Neural progenitor cell (in vitro differentiated cells): Measurements from ENCODE around the gene SMC2. TPM values are rescaled to one million over a fixed set of nuclear protein-coding genes. Genes with fewer than 3 reads are reported as not detected.

Experiments used
- DNase-seq: peaks from one replicate; pipeline ENCODE4 v3.0.0-alpha.2; 2016; ENCODE audit warnings: low spot score
- H2AFZ ChIP-seq: fragments of 200-600 bp; sonication (generic); replicated peaks from 2 replicates; pipeline ENCODE4 v1.6.1; 2016; ENCODE audit warnings: antibody characterized with exemption
- H3F3A ChIP-seq: fragments of 200-600 bp; sonication (generic); 2 replicates; pipeline ENCODE4 v1.6.1; 2016; ENCODE audit warnings: antibody characterized with exemption, low read depth
- H3K27ac ChIP-seq: fragments of 200-600 bp; sonication (generic); 2 replicates; pipeline ENCODE4 v1.5.1; 2016; ENCODE audit warnings: mild to moderate bottlenecking
- H3K27me3 ChIP-seq: fragments of 200-600 bp; sonication (generic); 2 replicates; pipeline ENCODE4 v1.6.1; 2016; ENCODE audit warnings: mild to moderate bottlenecking, moderate library complexity
- H3K36me3 ChIP-seq: fragments of 200-600 bp; sonication (generic); 2 replicates; pipeline ENCODE4 v1.5.1; 2016
- H3K4me1 ChIP-seq: fragments of 200-600 bp; sonication (generic); 2 replicates; pipeline ENCODE4 v1.6.1; 2016; ENCODE audit warnings: mixed run types
- H3K4me2 ChIP-seq: fragments of 200-600 bp; sonication (generic); 2 replicates; pipeline ENCODE4 v1.6.1; 2016
- H3K4me3 ChIP-seq: fragments of 200-600 bp; sonication (generic); 2 replicates; pipeline ENCODE4 v1.5.1; 2016
- H3K79me2 ChIP-seq: fragments of 200-600 bp; sonication (generic); 2 replicates; pipeline ENCODE4 v1.6.1; 2016; ENCODE audit warnings: low read depth
- H3K9ac ChIP-seq: fragments of 200-600 bp; sonication (generic); 2 replicates; pipeline ENCODE4 v1.6.1; 2016
- H3K9me3 ChIP-seq: fragments of 200-600 bp; sonication (generic); 2 replicates; pipeline ENCODE4 v1.5.1; 2016; ENCODE audit warnings: low read depth
- H4K20me1 ChIP-seq: fragments of 200-600 bp; sonication (generic); 2 replicates; pipeline ENCODE4 v1.6.1; 2016; ENCODE audit warnings: low read depth
- H3K27ac Mint-ChIP-seq: 3 replicates; pipeline ENCODE4 v1.8.0; 2021; ENCODE audit warnings: mixed read lengths
- H3K27me3 Mint-ChIP-seq: 2 replicates; pipeline ENCODE4 v1.8.0; 2022; ENCODE audit warnings: low read depth, mild to moderate bottlenecking, inconsistent platforms, moderate library complexity, mixed read lengths; ENCODE audit not compliant: insufficient read depth
- H3K36me3 Mint-ChIP-seq: 3 replicates; pipeline ENCODE4 v1.8.0; 2021; ENCODE audit warnings: mixed read lengths
- H3K4me1 Mint-ChIP-seq: 3 replicates; pipeline ENCODE4 v1.8.0; 2021; ENCODE audit warnings: mixed read lengths
- H3K4me3 Mint-ChIP-seq: 3 replicates; pipeline ENCODE4 v1.8.0; 2021; ENCODE audit warnings: mild to moderate bottlenecking, moderate library complexity, mixed read lengths
- H3K9me3 Mint-ChIP-seq: 3 replicates; pipeline ENCODE4 v1.8.0; 2020; ENCODE audit warnings: mixed read lengths
- EZH2 ChIP-seq: fragments of 200-600 bp; sonication (generic); IDR thresholded peaks from 2 replicates; pipeline ENCODE4 v1.6.1; 2017; ENCODE audit warnings: antibody characterized with exemption, mild to moderate bottlenecking, moderate library complexity
- EZH2phosphoT487 ChIP-seq: fragments of 200-600 bp; sonication (generic); IDR thresholded peaks from 2 replicates; pipeline ENCODE4 v1.6.1; 2017; ENCODE audit warnings: antibody characterized with exemption
- total RNA-seq: library from RNA; depleted of rRNA; stranded (reverse); fragments of >200 nt; gene quantifications from 2 replicates; pipeline ENCODE4 v1.2.3, GENCODE V29; 2015; ENCODE audit warnings: low replicate concordance
- TF ChIP-seq, protein P1 (sequence below): fragments of 200-600 bp; sonication (generic); IDR thresholded peaks from 2 replicates; pipeline ENCODE4 v1.5.1; 2017; ENCODE audit warnings: antibody characterized with exemption, mild to moderate bottlenecking

The SMC2 gene
- total RNA-seq, 1 donor from 2014 or later: 46.7 TPM

GRCh38 chr9:104092875-104093600, 1.1 kb upstream of the SMC2 start:
- Histone ChIP-seq H2AFZ (peak overlapping the region; percentile 91), H3K4me2 (peak overlapping the region; percentile 86), H3K4me3 (peak overlapping the region; percentile 73), H3K9ac (peak overlapping the region; percentile 91), H3K79me2 (peaks cover 52% of the 10 kb centered on the region), H3K27me3 (no peaks in the 10 kb centered on the region), H3K36me3 (no peaks in the 10 kb centered on the region), H3K4me1 (peaks cover 13% of the 10 kb centered on the region), H3K9me3 (no peaks in the 10 kb centered on the region), H4K20me1 (no peaks in the 10 kb centered on the region), H3K27ac (peak overlapping the region; percentile 92), H3F3A (peaks cover 5% of the 10 kb centered on the region)
- peaks cover 37% of the 10 kb centered on the region for H3K4me1 Mint-ChIP-seq
- peak overlapping the region; percentile 100 for H3K27ac Mint-ChIP-seq
- TF ChIP-seq EZH2 (no peak), EZH2phosphoT487 (no peak)
- TF ChIP-seq, protein P1, sequence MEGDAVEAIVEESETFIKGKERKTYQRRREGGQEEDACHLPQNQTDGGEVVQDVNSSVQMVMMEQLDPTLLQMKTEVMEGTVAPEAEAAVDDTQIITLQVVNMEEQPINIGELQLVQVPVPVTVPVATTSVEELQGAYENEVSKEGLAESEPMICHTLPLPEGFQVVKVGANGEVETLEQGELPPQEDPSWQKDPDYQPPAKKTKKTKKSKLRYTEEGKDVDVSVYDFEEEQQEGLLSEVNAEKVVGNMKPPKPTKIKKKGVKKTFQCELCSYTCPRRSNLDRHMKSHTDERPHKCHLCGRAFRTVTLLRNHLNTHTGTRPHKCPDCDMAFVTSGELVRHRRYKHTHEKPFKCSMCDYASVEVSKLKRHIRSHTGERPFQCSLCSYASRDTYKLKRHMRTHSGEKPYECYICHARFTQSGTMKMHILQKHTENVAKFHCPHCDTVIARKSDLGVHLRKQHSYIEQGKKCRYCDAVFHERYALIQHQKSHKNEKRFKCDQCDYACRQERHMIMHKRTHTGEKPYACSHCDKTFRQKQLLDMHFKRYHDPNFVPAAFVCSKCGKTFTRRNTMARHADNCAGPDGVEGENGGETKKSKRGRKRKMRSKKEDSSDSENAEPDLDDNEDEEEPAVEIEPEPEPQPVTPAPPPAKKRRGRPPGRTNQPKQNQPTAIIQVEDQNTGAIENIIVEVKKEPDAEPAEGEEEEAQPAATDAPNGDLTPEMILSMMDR: no peak
- peaks cover 3% of the 10 kb centered on the region for H3K36me3 Mint-ChIP-seq
- H3K27me3 Mint-ChIP-seq: peaks cover 2% of the 10 kb centered on the region
- H3K4me3 Mint-ChIP-seq: peak overlapping the region; percentile 96
- H3K9me3 Mint-ChIP-seq: no peaks in the 10 kb centered on the region
- DNase-seq: peak; percentile 10

DNA sequence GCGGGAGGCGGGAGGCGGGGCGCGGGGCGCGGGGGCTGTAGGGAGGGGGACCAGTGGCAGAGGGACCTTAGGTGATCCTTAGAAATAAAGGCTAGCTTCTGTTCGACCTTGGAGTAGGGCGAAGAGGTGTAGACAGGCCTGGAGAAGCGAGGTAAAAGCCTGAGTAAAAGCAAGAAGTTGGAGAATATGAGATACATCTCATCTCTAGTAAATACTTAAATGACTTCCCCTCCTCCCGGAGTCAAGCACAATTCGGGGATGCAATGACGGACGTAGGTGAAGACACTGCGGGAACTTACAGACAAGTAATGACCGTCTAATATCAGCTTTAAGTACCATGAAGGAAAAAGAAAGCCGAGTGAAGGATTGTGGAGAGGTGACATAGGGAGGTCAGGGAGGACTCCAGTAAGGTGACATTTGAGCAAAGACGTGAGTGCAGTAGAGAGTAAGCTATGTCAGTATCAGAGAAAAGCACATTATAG, 466 bp downstream of the SMC2 start:
- Histone ChIP-seq H3K4me2 (peak overlapping the region; percentile 86), H3K9me3 (no peaks in the 10 kb centered on the region), H3K4me3 (peak overlapping the region; percentile 73), H3K27ac (no peak overlapping the region), H3K4me1 (peaks cover 13% of the 10 kb centered on the region), H3F3A (peaks cover 5% of the 10 kb centered on the region), H3K36me3 (peaks cover 4% of the 10 kb centered on the region), H3K79me2 (peaks cover 59% of the 10 kb centered on the region), H3K9ac (peak overlapping the region; percentile 91), H2AFZ (peak overlapping the region; percentile 91), H4K20me1 (no peaks in the 10 kb centered on the region), H3K27me3 (no peaks in the 10 kb centered on the region)
- peak overlapping the region; percentile 100 for H3K27ac Mint-ChIP-seq
- peaks cover 37% of the 10 kb centered on the region for H3K4me1 Mint-ChIP-seq
- peak overlapping the region; percentile 96 for H3K4me3 Mint-ChIP-seq
- peaks cover 3% of the 10 kb centered on the region for H3K36me3 Mint-ChIP-seq
- H3K27me3 Mint-ChIP-seq: peaks cover 2% of the 10 kb centered on the region
- no peaks in the 10 kb centered on the region for H3K9me3 Mint-ChIP-seq
- DNase-seq: no peak
- TF ChIP-seq EZH2: no peak
- TF ChIP-seq, protein P1: no peak
- no peak for TF ChIP-seq EZH2phosphoT487

DNA sequence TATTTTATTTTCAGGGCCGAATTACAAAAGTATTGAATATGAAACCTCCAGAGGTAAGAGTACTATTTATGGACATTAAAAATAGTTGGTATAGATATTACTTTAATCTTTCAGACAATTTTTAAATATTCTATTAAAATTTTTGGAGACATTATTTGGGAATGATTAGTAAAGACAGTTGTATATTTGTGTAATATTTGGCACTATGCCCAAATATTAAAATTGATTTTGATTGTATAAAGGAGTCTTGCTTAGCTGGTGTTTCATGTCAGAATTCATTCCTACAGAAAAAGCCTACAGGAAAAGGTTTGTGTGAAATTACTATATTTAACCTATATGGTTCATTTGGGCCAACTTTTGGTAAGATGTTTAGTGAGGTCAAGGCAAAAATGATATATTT, 5.5 kb downstream of the SMC2 start:
- Mint-ChIP-seq H3K4me3 (no peak overlapping the region), H3K4me1 (peaks cover 21% of the 10 kb centered on the region), H3K27me3 (no peaks in the 10 kb centered on the region), H3K27ac (no peak overlapping the region), H3K36me3 (peaks cover 14% of the 10 kb centered on the region), H3K9me3 (no peaks in the 10 kb centered on the region)
- no peaks in the 10 kb centered on the region for H3K27me3 ChIP-seq
- H3K27ac ChIP-seq: no peak overlapping the region
- peaks cover 5% of the 10 kb centered on the region for H3K4me1 ChIP-seq
- no peaks in the 10 kb centered on the region for H4K20me1 ChIP-seq
- H3K9ac ChIP-seq: no peak overlapping the region
- H3K4me2 ChIP-seq: no peak overlapping the region
- no peaks in the 10 kb centered on the region for H3K9me3 ChIP-seq
- no peak overlapping the region for H3K4me3 ChIP-seq
- DNase-seq: no peak
- peaks cover 41% of the 10 kb centered on the region for H3K79me2 ChIP-seq
- no peak overlapping the region for H2AFZ ChIP-seq
- TF ChIP-seq EZH2phosphoT487: no peak
- TF ChIP-seq EZH2: no peak
- TF ChIP-seq, protein P1: no peak
- no peaks in the 10 kb centered on the region for H3F3A ChIP-seq
- peaks cover 30% of the 10 kb centered on the region for H3K36me3 ChIP-seq
